Panc1 (cell line): ENCODE measurements around the gene STMN1.

ENCODE experiments used
- POLR2AphosphoS5 ChIP-seq: IDR thresholded peaks from 2 replicates; pipeline ENCODE4 v1.6.1; 2012; ENCODE audit warnings: mild to moderate bottlenecking, low read depth, low read length, moderate library complexity
- TF ChIP-seq, protein P1 (sequence below): fragments of 450-650 bp; IDR thresholded peaks from 2 replicates; pipeline ENCODE4 v1.5.1; 2017; ENCODE audit warnings: mild to moderate bottlenecking
- TF ChIP-seq, protein P2 (sequence below), 2 experiments: IDR thresholded peaks; 2 replicates each; pipeline ENCODE4 v1.6.1; 2011 to 2012; ENCODE audit warnings: low read depth in 2 of 2, control low read depth in 1 of 2, low read length in 1 of 2, mild to moderate bottlenecking in 1 of 2, moderate library complexity in 1 of 2; ENCODE audit not compliant: insufficient read depth in 1 of 2

DNA sequence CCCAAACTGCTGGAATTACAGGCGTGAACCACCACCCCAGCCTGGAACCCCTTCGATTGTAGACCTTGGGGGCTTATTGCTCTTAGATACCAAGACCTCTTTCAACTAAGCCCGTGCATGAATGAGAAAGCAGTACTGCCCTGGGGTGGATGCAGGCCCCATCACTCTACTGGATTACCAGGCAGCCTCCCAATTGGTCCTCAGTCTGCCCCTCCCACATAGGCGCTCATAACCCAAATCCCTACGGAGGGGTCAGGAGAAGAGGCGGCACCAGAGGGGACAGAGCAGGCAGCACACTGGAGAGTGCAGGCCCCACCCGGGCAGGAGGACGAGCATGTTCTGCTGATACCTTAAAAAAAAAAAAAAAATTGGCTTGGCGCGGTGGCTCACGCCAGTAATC is 12.4 kb upstream of the STMN1 start:
- TF ChIP-seq, protein P1, sequence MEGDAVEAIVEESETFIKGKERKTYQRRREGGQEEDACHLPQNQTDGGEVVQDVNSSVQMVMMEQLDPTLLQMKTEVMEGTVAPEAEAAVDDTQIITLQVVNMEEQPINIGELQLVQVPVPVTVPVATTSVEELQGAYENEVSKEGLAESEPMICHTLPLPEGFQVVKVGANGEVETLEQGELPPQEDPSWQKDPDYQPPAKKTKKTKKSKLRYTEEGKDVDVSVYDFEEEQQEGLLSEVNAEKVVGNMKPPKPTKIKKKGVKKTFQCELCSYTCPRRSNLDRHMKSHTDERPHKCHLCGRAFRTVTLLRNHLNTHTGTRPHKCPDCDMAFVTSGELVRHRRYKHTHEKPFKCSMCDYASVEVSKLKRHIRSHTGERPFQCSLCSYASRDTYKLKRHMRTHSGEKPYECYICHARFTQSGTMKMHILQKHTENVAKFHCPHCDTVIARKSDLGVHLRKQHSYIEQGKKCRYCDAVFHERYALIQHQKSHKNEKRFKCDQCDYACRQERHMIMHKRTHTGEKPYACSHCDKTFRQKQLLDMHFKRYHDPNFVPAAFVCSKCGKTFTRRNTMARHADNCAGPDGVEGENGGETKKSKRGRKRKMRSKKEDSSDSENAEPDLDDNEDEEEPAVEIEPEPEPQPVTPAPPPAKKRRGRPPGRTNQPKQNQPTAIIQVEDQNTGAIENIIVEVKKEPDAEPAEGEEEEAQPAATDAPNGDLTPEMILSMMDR = no peak
- no peak for TF ChIP-seq POLR2AphosphoS5
- TF ChIP-seq, protein P2, sequence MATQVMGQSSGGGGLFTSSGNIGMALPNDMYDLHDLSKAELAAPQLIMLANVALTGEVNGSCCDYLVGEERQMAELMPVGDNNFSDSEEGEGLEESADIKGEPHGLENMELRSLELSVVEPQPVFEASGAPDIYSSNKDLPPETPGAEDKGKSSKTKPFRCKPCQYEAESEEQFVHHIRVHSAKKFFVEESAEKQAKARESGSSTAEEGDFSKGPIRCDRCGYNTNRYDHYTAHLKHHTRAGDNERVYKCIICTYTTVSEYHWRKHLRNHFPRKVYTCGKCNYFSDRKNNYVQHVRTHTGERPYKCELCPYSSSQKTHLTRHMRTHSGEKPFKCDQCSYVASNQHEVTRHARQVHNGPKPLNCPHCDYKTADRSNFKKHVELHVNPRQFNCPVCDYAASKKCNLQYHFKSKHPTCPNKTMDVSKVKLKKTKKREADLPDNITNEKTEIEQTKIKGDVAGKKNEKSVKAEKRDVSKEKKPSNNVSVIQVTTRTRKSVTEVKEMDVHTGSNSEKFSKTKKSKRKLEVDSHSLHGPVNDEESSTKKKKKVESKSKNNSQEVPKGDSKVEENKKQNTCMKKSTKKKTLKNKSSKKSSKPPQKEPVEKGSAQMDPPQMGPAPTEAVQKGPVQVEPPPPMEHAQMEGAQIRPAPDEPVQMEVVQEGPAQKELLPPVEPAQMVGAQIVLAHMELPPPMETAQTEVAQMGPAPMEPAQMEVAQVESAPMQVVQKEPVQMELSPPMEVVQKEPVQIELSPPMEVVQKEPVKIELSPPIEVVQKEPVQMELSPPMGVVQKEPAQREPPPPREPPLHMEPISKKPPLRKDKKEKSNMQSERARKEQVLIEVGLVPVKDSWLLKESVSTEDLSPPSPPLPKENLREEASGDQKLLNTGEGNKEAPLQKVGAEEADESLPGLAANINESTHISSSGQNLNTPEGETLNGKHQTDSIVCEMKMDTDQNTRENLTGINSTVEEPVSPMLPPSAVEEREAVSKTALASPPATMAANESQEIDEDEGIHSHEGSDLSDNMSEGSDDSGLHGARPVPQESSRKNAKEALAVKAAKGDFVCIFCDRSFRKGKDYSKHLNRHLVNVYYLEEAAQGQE (IDR thresholded peaks at IDR 0.05; ENCODE audit: insufficient read depth in 1 of 2, low read depth in 2 of 2, low read length in 1 of 2) = no peak
